Fibroblast of lung (primary cell): Measurements from ENCODE around the gene ZNF366. TPM values are rescaled to one million over a fixed set of nuclear protein-coding genes. Genes with fewer than 3 reads are reported as not detected.

Experiments
- DNase-seq, 2 donors: peaks; one replicate each; pipeline versions ENCODE4 v3.0.0 to v3.0.0-alpha.2; 2010; ENCODE audit warnings: low read depth in 2 of 2
- H2AFZ ChIP-seq: 2 replicates; pipeline ENCODE4 v1.5.1; 2012; ENCODE audit warnings: low read length, control low read depth, inconsistent platforms
- H3K27ac ChIP-seq: 2 replicates; pipeline ENCODE4 v1.5.1; 2011; ENCODE audit warnings: low read length, control low read depth; ENCODE audit not compliant: insufficient read depth
- H3K27me3 ChIP-seq: 2 replicates; pipeline ENCODE4 v1.5.1; 2011; ENCODE audit warnings: mild to moderate bottlenecking, low read length; ENCODE audit not compliant: control insufficient read depth, insufficient read depth
- H3K36me3 ChIP-seq: 2 replicates; pipeline ENCODE4 v1.5.1; 2011; ENCODE audit warnings: low read length; ENCODE audit not compliant: control insufficient read depth, insufficient read depth
- H3K4me1 ChIP-seq: 2 replicates; pipeline ENCODE4 v1.5.1; 2011; ENCODE audit warnings: low read length; ENCODE audit not compliant: control insufficient read depth, insufficient read depth; ENCODE audit errors: extremely low read depth
- H3K4me2 ChIP-seq: 2 replicates; pipeline ENCODE4 v1.5.1; 2011; ENCODE audit warnings: low read length, control low read depth; ENCODE audit not compliant: insufficient read depth; ENCODE audit errors: extremely low read depth
- H3K4me3 ChIP-seq, 4 experiments: fragments of 200-600 bp in 1 of 4; sonication (generic) in 1 of 4; replicated peaks in 1 of 4; 2 replicates each; pipeline ENCODE4 v1.5.1; 2011 to 2016; ENCODE audit warnings: low read length in 4 of 4, low read depth in 3 of 4, mild to moderate bottlenecking in 3 of 4, control low read depth in 2 of 4, inconsistent platforms in 1 of 4, mixed read lengths in 1 of 4; ENCODE audit not compliant: insufficient read depth in 1 of 4; ENCODE audit errors: control extremely low read depth in 1 of 4
- H3K79me2 ChIP-seq: 2 replicates; pipeline ENCODE4 v1.5.1; 2012; ENCODE audit warnings: mild to moderate bottlenecking, low read length, inconsistent platforms; ENCODE audit not compliant: control insufficient read depth, insufficient read depth
- H3K9ac ChIP-seq: 2 replicates; pipeline ENCODE4 v1.5.1; 2011; ENCODE audit warnings: mild to moderate bottlenecking, low read length, control low read depth; ENCODE audit not compliant: insufficient read depth
- H3K9me3 ChIP-seq: 2 replicates; pipeline ENCODE4 v1.5.1; 2012; ENCODE audit warnings: low read depth, low read length; ENCODE audit not compliant: control insufficient read depth, insufficient read depth
- H4K20me1 ChIP-seq: 2 replicates; pipeline ENCODE4 v1.5.1; 2011; ENCODE audit warnings: low read length; ENCODE audit not compliant: control insufficient read depth, insufficient read depth; ENCODE audit errors: extremely low read depth
- CTCF ChIP-seq, 2 donors: IDR thresholded peaks in 1 of 2; conservative IDR thresholded peaks in 1 of 2; 1 replicate in 1 of 2; 2 replicates in 1 of 2; pipeline ENCODE4 v1.5.1; 2011 to 2012; ENCODE audit warnings: low read length in 2 of 2, control low read depth in 1 of 2, inconsistent platforms in 1 of 2, low read depth in 1 of 2, mild to moderate bottlenecking in 1 of 2
- EZH2 ChIP-seq: IDR thresholded peaks from 2 replicates; pipeline ENCODE4 v1.5.1; 2012; ENCODE audit warnings: low read length, control low read depth, mild to moderate bottlenecking; ENCODE audit errors: missing control alignments
- polyA plus RNA-seq, 2 donors: library from polyadenylated mRNA; depleted of rRNA in 1 of 2; stranded (reverse) in 1 of 2; unstranded in 1 of 2; fragments of >200 nt; gene quantifications; 2 replicates each; pipeline ENCODE4 v1.2.1, GENCODE V29; 2011 to 2012; ENCODE audit warnings: missing spikeins in 1 of 2
- total RNA-seq: library from RNA; depleted of rRNA; stranded (reverse); fragments of >200 nt; gene quantifications from 2 replicates; pipeline ENCODE4 v1.2.1, GENCODE V29; 2014

Gene ZNF366
- total and polyA plus RNA-seq, 2 donors (not counting 1 experiment from before 2014, with no cell fraction given), result not detected

GRCh38 chr5:72497823-72498222 is 9.4 kb downstream of the ZNF366 start:
- H4K20me1 ChIP-seq, result no peaks in the 10 kb centered on the region
- H3K4me3 ChIP-seq, result no peak overlapping the region
- H3K4me1 ChIP-seq, result no peaks in the 10 kb centered on the region
- no peak overlapping the region for H3K4me2 ChIP-seq
- H2AFZ ChIP-seq, result no peak overlapping the region
- H3K9me3 ChIP-seq, result no peaks in the 10 kb centered on the region
- no peak overlapping the region for H3K9ac ChIP-seq
- H3K27ac ChIP-seq, result no peak overlapping the region
- H3K36me3 ChIP-seq, result no peaks in the 10 kb centered on the region
- no peak for DNase-seq
- no peaks in the 10 kb centered on the region for H3K27me3 ChIP-seq
- H3K79me2 ChIP-seq, result no peaks in the 10 kb centered on the region
- TF ChIP-seq EZH2 (no peak), CTCF (conservative IDR thresholded peaks at IDR 0.05 in 1 of 2, IDR thresholded peaks at IDR 0.05 in 1 of 2; ENCODE audit: low read depth in 1 of 2, low read length in 2 of 2) (no peak)

- Histone ChIP-seq H3K4me2 (no peak overlapping the region), H4K20me1 (no peaks in the 10 kb centered on the region), H3K36me3 (no peaks in the 10 kb centered on the region), H3K4me3 (no peak overlapping the region), H3K9me3 (no peaks in the 10 kb centered on the region), H2AFZ (no peak overlapping the region), H3K27me3 (no peaks in the 10 kb centered on the region), H3K27ac (no peak overlapping the region), H3K79me2 (no peaks in the 10 kb centered on the region), H3K9ac (no peak overlapping the region), H3K4me1 (no peaks in the 10 kb centered on the region)
- DNase-seq, result no peak
- no peak for TF ChIP-seq CTCF (conservative IDR thresholded peaks at IDR 0.05 in 1 of 2, IDR thresholded peaks at IDR 0.05 in 1 of 2; ENCODE audit: low read depth in 1 of 2, low read length in 2 of 2)
- TF ChIP-seq EZH2, result no peak
Observed at GRCh38 chr5:72495410-72495809, 11.8 kb downstream of the ZNF366 start.

GRCh38 chr5:72494623-72495124 is 12.5 kb downstream of the ZNF366 start:
- Histone ChIP-seq H2AFZ (no peak overlapping the region), H3K4me3 (no peak overlapping the region), H3K27me3 (no peaks in the 10 kb centered on the region), H3K4me1 (no peaks in the 10 kb centered on the region), H4K20me1 (no peaks in the 10 kb centered on the region), H3K79me2 (no peaks in the 10 kb centered on the region), H3K9me3 (no peaks in the 10 kb centered on the region), H3K9ac (no peak overlapping the region), H3K4me2 (no peak overlapping the region), H3K27ac (no peak overlapping the region), H3K36me3 (no peaks in the 10 kb centered on the region)
- DNase-seq, result peak in 1 of 2 donors; percentile 49
- TF ChIP-seq CTCF (conservative IDR thresholded peaks at IDR 0.05 in 1 of 2, IDR thresholded peaks at IDR 0.05 in 1 of 2; ENCODE audit: low read depth in 1 of 2, low read length in 2 of 2) (no peak), EZH2 (no peak)
